HG03520 (cell line): ENCODE results near the gene SLC16A5.
A peak's percentile ranks its signal among the peaks of the same experiment; 100 is the strongest.
"Not testable (repeated sequence)": the region's sequence is repeated elsewhere in the genome, so short reads cannot be mapped to it uniquely, and the experiment has no call there.

Source experiments
- ATAC-seq: cut with Tn5 transposase; IDR thresholded peaks from one replicate; pipeline ENCODE4 v1.9.1; 2021; ENCODE audit warnings: mild to moderate bottlenecking, moderate library complexity; ENCODE audit not compliant: unreplicated experiment

SLC16A5 gene

GRCh38 chr17:75087558-75088453 is at the start of gene SLC16A5:
Gene SLC16A5, plus strand, starts transcription at chr17:75087954. Its CDS starts 5,683 bp downstream, at chr17:75093637.
- ATAC-seq, result no peak

GRCh38 chr17:75039238-75039637 is 48.5 kb upstream of the SLC16A5 start:
- ATAC-seq, result no peak

GRCh38 chr17:75041656-75042280 is 46.0 kb upstream of the SLC16A5 start:
- ATAC-seq, result no peak

- not testable (repeated sequence) for ATAC-seq
These were observed 44.0 kb upstream of the SLC16A5 start for GRCh38 chr17:75043789-75044188.

GRCh38 chr17:75044716-75045115 is 43.0 kb upstream of the SLC16A5 start:
- ATAC-seq, result no peak

GRCh38 chr17:75045946-75046406 is 41.8 kb upstream of the SLC16A5 start:
- ATAC-seq, result not testable (repeated sequence)

GRCh38 chr17:75046407-75047289 is 41.1 kb upstream of the SLC16A5 start, which contains the start of the genes ATP5PD and KCTD2:
Gene ATP5PD, minus strand, starts transcription at chr17:75046969. Its CDS starts 4,319 bp downstream, at chr17:75042650.
Gene KCTD2, plus strand, starts transcription at chr17:75047225. Its CDS starts 26 bp downstream, at chr17:75047251.
- ATAC-seq, result peak; percentile 89

GRCh38 chr17:75047398-75048098 is 40.2 kb upstream of the SLC16A5 start:
- peak; percentile 6 for ATAC-seq

- ATAC-seq, result no peak
These were observed 39.4 kb upstream of the SLC16A5 start for GRCh38 chr17:75048249-75048878.

- no peak for ATAC-seq
These were observed 38.7 kb upstream of the SLC16A5 start for GRCh38 chr17:75049057-75049456.

- ATAC-seq, result no peak
These were observed 38.0 kb upstream of the SLC16A5 start for GRCh38 chr17:75049706-75050105.

- no peak for ATAC-seq
These were observed 35.8 kb upstream of the SLC16A5 start for GRCh38 chr17:75051941-75052340.

- ATAC-seq, result no peak
These were observed 28.1 kb upstream of the SLC16A5 start for GRCh38 chr17:75059369-75060345.

- ATAC-seq, result no peak
These were observed 27.2 kb upstream of the SLC16A5 start for GRCh38 chr17:75060434-75061054.

- no peak for ATAC-seq
These were observed 26.7 kb upstream of the SLC16A5 start for GRCh38 chr17:75061055-75061438.

GRCh38 chr17:75061618-75062017 is 26.1 kb upstream of the SLC16A5 start:
- no peak for ATAC-seq

- no peak for ATAC-seq
These were observed 24.6 kb upstream of the SLC16A5 start for GRCh38 chr17:75063201-75063600.

GRCh38 chr17:75063626-75064025 is 24.1 kb upstream of the SLC16A5 start:
- ATAC-seq, result no peak
